HG03135 (cell line): ENCODE results near the gene KRTAP5-3.
A peak's percentile ranks its signal among the peaks of the same experiment; 100 is the strongest.
"Not testable (repeated sequence)": the region's sequence is repeated elsewhere in the genome, so short reads cannot be mapped to it uniquely, and the experiment has no call there.

Source experiments
- ATAC-seq: cut with Tn5 transposase; IDR thresholded peaks from one replicate; pipeline ENCODE4 v1.9.1; 2021; ENCODE audit warnings: mild to moderate bottlenecking, moderate library complexity; ENCODE audit not compliant: unreplicated experiment

KRTAP5-3 gene

DNA sequence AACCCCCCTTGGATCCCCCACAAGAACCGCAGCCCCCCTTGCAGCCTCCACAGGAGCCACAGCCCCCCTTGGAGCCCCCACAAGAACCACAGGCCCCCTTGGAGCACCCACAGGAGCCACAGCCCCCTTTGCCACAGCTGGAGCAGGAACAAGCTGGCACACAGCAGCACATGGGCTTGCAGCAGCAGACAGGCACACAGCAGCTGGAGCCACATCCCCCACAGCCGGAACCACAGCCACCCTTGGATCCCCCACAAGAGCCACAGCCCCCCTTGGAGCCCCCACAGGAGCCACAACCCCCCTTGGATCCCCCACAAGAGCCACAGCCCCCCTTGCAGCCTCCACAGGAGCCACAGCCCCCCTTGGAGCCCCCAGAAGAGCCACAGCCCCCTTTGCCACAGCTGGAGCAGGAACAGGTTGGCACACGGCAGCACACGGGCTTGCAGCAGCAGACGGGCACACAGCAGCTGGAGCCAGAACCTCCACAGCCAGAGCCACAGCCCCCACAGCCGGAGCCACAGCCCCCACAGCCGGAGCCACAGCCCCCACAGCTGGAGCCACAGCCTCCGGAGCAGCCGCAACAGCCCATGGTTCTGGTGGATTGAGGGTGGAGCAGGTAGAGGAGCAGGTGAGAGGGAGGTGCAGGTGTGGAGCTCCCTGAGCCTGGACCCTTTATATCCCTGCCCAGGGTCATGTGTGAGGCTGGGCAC is 23.4 kb downstream of the KRTAP5-3 start, which contains the start of gene KRTAP5-1:
KRTAP5-1 (minus strand) TSS at position 623 of the 710 bp plus-strand sequence; CDS start at position 589, 34 bp downstream.
- ATAC-seq, result not testable (repeated sequence)

DNA sequence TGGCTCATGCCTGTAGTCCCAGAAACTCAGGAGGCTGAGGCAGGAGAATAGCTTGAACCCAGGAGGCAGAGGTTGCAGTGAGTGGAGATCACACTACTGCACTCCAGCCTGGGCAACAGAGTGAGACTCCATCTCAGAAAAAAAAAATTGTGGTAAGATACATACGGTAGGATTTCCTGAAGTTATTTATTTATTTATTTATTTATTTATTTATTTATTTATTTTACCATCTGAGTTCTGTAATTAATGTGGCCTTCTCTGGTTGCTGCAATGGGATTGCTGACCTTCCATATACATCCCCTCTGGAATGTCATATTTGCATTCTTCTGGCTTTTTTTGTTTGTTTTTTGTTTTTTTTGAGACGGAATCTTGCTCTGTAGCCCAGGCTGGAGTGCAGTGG is 25.4 kb downstream of the KRTAP5-3 start:
- not testable (repeated sequence) for ATAC-seq

DNA sequence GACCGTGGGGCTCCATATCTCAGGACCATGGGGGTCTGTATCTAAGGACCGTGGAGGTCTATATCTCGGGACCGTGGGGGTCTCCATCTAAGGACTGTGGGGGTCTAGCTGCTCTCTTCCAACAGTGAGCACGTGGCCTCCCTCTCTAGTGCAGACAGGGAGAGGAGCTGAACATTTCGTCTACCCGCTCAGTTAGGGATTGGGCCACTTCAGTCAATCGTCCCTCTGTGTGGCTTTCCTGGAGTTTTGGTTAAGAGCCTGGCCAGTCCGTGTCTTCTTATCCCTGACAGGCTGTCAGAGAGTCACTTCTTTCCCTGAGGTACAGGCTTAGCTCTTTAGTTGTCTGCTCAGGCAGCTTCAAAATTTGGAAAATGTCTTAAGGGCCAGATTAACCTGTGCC is 26.3 kb downstream of the KRTAP5-3 start:
- ATAC-seq, result no peak

DNA sequence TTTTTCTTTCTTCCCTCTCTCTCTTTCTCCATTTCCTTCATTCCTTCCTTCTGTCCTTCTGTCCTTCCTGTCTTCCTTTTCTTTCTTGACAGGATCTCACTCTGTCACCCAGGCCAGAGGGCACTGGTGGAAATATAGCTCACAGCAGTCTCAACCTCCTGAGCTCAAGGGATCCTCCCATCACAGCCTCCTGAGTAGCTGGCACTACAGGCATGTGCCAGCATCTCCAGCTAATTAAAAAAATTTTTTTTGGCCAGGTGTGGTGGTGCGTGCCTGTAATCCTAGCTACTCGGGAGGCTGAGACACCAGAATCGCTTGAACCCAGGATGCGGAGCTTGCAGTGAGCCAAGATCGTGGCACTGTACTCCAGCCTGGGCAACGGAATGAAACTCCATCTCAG is 31.4 kb downstream of the KRTAP5-3 start:
- ATAC-seq, result no peak

DNA sequence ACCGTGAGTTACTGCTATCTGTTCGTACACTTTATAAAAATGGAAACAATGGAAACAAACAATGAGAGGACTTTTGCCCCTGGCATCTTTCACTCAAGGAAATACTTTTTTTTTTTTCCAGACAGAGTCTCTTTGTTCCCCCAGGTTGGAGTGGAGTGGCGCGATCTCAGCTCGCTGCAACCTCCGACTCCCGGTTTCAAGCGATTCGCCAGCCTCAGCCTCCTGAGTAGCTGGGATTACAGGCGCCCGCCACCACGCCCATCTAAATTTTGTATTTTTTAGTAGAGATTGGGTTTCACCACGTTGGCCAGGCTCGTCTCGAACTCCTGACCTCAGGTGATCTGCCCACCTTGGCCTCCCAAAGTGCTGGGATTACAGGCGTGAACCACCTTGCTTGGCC is 32.5 kb downstream of the KRTAP5-3 start:
- ATAC-seq, result not testable (repeated sequence)

DNA sequence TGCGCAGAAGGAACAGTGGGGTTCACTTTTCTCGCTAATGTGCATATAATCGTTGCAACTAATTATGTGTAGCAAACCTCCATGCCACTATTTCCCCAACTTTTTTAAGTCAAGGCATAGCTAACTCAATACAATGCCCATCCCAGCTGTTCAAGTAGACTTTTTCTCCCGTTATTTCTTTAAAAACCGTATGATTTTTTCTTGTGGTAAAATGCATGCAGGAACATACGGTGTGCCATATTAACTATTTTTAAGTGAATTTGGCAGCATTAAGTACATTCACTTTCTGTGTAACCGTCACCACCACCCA is 33.4 kb downstream of the KRTAP5-3 start:
- no peak for ATAC-seq

DNA sequence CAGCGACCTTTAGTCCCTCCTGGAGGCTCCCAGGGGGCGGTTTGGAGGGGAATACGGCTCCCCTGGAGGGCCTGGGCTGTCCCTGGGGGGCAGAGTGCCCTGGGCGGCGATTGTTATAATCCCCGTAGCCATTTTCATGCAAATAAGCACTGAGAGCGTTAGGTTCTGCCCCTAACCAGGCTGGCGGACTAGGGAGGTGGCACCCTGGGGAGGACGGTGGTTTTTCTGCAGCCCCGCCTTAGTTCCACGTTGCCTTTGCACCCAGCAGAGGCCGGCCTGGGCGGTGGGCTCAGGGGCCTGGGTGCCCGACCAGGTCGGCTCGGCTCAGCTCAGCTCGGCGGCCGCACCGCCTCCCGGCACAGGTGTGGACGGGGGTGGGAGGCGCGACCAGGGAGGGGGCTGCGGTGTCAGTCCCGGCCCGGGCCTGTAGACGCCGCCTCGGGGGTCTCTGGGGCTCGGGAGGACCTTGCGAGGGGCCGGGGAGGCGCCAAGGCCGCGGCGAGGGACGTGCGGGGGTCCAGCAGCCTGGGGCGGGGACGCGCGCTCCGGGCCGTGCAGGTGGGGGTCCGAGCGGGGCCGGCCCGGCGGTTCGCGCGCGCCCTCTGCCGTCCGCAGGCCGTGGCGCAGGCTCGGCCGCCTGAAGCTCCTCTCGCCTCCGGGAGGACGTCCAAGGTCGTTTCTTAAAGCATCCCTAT is 33.9 kb downstream of the KRTAP5-3 start:
- no peak for ATAC-seq

DNA sequence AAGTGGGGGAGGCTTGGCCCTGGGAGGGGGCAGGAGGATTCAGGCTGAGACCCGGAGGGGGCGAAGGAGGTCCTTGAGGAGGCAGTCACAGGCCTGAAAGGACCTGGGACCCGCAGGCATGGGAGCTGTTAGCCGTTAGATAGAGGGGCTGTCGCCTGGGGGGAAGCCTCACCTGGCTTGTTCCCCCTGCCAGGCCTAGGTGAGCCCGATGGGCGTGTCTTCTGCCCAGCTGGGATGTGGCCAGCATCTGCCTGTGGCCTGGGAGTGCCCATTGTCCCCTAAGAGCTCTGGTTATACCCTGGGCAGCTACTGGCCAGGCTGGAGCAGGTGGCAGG is 34.4 kb downstream of the KRTAP5-3 start:
- ATAC-seq, result no peak

DNA sequence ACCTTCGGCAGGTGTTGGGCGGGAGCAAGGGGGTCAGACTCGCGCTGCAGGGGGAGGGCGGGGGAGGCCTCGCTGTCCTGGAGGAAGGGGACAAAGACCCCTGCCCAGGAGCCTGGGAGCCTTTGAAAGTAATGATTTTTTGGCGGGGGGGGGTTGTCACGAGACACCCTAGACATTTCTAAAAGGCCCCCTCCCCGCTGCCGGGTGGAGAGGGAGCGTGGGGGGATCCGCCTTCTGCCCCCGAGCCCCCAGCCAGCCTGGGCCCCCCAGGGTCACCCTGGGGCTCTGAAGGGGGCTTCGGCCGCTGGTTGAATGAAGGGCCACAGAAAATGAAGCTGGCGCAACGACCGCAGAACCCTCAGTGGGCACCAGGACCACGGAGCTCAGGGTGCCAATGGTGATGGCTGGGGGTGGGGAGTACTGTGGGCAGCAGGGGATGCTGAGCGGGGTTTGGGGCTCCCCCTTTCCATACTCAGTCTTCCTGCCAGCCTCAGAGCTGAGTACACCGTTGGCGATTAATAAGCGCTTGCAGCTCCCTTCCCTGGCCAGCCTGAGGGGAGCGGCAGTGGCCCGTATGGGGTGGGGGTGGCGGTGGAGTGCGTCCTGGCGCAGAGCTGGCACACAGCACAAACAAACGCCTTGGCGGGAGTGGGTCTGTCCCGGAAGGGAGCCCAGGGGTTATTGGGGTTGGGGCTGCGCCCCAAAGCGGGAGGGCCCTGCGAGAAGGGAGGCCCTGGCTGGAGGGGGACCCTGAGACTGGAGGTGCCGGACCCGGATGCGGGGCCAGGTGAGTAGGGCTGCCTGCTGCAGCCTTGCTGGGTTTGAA is 35.0 kb downstream of the KRTAP5-3 start:
- no peak for ATAC-seq

DNA sequence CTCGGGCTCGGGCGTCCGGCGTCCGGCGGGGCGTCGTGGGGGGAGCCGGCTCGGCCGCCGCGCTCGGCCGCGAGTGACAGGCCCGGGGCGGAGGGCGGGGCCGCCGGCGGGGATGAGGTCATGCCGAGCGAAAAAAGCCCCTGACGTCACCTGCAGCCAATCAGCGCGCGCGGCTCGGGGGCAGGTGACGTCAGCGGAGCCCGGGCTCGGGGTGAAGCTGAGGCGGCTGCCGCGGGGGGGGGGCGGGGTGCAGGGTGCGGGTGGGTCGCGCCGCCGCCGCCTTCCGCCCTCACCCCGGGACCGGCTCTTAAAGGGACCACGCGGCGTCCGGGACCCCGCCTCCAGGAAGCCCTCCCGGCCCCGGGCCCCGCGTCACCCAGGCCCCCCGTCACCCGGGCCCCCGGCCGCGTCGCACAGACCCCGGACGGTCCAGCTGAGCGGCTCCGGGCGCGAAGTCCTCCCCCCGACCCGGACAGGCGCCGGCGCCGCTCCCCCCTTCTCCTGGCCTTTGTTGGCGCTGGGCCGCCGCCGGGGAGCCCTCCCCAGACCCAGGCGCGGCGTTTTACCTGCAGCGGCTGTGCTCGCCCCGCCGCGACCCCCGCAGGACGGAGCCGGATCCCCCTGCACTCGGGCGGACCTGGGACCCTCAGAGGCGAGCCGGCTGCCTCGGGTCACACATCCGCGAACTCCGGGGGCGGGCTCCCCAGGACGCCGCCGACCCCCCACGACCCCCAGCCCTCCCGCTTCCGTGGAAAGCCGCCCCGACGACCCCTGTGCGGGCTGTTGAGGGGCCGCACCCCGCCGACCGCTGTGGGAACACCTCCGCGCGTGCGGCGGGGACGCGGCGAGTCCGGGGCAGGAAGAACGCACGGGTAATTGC is 35.8 kb downstream of the KRTAP5-3 start, which contains the start of gene DUSP8:
DUSP8 (minus strand) TSS at position 75 of the 880 bp plus-strand sequence. CDS start 6,445 bp downstream, outside the sequence.
- peak; percentile 50 for ATAC-seq

DNA sequence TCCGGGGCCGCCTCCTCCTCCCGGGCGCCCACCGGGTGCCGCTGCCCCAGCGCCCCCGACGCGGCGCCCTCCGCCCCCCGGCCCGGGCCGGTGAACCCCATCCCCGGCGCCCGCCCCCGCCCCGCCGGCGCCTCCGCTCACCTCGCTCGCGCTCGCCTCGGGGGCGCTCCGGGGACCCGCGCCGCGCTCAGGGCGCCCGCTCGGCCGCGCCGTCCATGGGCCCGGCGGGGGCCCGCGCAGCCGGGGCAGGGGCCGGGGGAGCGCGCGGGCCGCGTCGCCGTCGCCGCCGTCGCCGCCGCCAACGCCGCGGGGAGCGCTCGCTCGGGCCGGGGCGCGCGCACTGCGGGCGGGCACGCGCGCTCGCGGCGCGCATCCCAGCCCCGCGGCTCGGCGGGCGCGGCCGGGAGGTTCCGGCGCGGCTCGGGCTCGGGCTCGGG is 36.5 kb downstream of the KRTAP5-3 start:
- ATAC-seq, result no peak

DNA sequence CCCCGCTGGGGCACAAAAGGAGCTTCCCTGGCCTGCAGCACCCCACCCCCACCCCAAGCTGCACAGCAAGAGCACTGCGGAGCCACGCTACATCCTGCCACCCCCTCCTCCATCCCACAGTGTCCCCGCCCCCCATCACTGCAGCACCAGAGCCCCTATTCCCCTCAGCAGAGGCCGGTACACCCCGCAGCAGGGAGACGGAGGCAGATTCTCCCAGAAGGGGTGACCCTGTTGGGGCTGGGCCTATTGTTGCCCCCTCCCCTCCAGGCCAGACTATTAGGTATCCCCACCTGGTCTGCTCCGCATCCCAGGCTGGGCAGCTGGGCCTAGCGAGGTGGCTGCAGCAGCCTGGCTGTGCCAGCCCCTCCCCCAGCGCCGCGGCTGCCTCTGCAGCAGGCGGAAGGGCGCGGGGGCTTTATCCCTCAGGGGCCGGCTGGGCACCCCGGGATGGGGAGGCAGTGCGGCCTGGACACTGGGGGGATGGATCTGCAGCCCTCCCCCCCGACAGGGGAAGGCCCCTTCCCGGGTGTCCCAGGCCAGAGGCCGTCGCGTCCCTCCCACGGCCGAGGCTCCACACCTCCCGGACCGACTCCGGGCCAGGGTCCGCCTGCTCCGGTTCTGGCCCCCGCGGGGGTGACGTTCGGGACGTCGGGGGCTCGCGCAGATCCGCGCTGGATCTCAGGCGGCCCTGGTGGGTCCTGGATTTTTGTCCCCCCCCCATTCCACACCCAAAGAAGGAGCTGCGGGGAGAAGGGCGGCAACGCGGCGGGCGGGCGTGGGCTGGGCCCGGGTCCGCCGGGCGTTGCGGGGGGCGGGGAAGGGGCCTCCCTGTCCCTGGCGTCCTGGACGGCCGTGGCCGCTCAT is 37.1 kb downstream of the KRTAP5-3 start:
- ATAC-seq, result no peak

DNA sequence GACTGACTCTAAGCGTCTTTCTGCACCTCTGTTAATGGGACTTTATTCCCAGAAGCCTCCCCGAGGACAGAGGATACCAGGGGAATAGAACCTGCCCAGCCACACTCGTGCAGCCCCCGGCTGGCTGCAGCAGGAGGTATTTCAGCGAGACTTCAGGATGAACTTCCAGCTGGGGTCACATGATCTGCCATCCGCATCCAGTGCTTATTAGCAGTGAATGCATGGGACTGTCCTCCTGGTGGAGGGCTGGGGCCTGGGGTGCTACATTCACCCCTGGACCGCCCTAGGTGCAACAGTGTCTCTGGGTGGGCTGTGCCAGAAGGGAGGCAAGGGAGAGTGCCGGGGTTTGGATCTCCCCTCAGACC is 37.8 kb downstream of the KRTAP5-3 start:
- no peak for ATAC-seq

DNA sequence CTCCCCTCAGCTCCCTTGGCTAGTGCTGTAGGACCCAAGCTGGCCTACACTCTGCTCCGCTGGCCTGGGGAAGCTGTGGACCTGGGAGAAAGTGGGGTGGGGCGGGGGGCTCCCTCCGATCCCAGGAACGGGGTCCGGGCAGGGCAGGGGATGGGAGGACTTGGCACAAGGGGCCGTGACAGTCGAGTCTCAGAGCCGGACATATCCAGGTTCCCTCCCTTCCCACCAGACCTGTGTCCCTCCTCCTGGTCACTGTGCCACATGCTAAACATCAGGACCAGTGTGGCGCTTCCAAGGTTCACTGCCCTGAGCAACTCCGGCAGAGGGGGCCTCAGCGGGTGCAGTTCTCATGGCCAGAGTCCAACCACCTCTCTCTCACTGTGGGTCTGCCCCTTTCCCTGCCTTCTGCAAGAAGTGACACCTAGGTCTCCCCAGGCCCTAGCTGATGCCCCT is 38.2 kb downstream of the KRTAP5-3 start:
- ATAC-seq, result no peak

DNA sequence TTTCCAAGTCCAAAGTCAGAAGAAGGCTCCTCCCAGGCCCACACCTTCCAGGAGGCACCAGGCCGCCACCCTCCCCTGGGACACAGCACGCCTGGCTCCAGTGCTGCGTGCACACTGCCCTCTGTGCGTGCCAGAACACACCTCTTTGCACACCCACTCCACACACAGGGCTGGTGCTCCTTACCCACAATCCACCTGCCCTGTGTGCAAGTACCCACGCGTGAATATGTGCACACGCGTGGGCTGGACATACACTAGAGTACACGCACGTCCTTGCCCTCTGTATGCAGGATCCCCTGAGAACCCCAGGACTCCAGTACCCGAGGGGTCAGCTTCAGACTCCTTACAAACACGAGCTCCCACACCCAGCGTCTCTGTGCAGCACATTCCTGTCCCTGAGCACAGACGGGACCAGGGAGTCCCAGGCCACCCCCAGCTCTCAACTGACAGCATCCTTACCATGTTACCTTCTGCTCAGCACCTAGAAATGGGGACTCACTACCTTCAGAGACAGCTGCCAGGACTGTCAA is 38.9 kb downstream of the KRTAP5-3 start:
- no peak for ATAC-seq

DNA sequence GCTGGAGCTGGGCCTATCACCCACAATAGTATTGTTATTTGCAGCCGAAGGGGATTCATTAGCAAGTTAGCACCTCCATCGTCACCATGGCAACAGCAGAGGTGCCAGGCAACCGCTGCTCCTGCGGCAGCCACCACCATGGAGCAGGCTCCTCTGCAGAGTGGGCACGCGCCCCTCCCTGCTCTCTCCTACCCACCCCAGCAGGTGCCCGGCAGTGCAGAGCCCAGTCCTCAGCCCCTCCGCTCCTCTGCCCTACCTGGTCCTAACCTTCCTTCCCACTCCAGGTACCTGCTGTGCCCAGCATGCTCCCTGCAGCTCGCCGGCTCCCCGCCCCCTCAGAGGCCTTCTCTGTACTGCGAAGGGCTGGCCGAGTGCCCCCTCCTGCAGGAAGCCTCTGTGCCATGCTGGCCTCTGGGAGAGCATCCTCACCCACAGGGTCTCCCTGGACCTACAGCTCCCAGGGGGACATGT is 39.8 kb downstream of the KRTAP5-3 start:
- no peak for ATAC-seq

DNA sequence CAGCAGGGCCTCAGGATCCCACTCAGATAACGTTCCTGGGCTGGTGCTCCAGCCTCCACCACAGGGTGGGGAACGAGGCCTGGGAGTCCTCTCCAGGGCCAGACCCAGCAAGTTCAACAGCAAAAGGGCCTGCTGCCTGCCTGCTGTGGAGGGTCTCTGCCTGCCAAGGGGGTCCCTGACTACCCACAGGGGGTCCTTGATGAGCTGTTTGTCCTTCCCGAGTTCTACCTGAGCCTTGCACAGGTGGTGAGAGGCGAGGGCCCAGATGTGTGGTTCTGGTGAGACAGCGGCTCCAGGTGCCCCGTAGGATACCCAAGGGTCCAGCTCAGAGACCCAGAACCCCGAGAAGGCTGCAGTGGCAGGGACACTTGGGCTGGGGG is 40.6 kb downstream of the KRTAP5-3 start:
- ATAC-seq, result no peak

DNA sequence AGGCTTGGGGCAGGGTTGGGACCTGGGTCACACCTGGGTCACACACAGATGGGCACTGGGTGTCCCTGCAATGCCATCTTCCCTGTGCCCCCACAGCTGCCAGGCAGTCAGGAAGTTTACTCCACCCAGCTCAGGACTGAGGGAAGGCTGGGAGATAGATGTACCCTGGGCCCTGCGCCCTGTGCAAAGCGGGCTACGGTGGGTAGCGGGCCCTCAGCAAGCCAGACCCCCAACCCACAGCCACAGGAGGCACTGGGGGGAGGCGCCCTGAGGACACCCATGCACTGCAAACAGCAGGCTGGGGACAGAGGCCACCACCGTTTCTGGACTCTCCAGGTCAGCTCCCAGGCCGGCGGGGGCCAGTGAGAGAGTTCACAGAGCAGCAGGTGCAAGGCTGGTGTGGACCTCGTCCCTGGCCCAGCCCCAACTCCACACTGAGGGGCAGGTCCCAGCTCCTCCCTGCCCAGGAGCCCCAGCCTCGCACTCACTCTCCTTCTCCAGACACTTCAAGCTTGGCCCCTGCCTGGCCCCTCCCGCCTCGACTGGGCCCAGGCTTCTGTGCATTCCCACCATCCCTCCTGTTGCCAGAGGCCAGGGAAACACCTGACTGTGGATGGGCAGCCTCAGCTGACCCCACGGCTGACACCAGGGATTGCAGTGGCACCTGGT is 41.1 kb downstream of the KRTAP5-3 start:
- no peak for ATAC-seq
